ENCODE data around the gene KIAA0513.

Gene KIAA0513, protein sequence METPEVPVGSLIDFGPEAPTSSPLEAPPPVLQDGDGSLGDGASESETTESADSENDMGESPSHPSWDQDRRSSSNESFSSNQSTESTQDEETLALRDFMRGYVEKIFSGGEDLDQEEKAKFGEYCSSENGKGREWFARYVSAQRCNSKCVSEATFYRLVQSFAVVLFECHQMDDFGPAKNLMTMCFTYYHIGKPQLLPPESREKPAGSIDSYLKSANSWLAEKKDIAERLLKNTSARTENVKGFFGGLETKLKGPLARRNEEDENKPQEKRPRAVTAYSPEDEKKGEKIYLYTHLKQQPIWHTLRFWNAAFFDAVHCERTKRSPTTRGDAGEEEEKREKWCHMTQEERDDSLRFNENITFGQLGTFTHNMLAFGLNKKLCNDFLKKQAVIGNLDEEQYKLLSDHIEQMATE

DNA sequence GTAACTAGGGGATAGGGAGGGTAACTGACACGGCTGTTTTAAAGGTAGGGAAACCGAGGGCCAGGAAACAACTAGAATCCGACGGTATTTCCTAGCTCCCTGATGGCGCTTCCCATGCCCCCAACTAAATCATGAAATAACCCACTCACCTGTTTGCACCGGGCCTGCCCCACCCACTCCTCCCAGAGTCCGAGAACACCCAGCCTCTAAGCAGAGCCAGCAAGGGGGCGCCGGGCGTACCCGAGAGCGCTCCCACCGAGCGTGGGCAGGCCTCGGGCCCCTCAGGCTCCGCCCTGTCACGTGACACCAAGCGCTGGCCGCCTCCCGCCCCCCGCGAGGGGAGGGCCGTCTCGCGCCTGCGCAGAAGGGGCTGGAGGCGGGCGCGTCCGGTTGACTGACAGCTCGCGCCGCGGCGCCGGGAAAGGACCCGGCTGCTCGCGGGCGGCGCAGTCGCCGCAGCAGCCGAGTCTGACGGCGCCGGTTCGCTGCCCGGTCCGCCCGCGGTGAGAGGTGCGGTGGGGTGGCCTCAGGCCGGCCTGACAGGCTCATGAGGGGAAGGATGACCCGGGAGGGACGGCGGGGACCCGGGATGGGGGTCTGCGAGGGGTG is at the start of gene KIAA0513:
TSS of gene KIAA0513 (plus strand) at position 447 of the 609 bp plus-strand sequence. CDS start 39,277 bp downstream, outside the sequence.
- DNase-seq (ENCODE audit: low spot score) = peak; percentile 95

DNA sequence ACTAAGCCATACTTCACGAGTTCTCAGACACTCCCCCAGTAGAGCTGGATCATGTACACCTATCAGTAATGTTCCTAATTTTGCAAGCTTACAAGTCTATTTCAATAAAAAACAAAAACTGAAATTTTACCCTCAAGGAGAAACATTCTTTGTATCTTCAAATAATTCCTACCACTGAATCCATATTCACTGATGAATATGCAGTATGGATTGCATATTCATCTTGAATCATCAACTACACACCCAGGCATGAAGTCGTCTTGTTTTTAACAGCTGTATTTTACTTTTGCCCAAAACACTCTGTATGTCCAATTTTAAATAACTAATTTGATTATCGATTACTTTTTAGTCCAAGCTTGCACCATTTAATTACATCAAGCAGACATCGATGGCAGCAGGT is 48.1 kb upstream of the KIAA0513 start:
- no peak for DNase-seq (ENCODE audit: low spot score)

DNA sequence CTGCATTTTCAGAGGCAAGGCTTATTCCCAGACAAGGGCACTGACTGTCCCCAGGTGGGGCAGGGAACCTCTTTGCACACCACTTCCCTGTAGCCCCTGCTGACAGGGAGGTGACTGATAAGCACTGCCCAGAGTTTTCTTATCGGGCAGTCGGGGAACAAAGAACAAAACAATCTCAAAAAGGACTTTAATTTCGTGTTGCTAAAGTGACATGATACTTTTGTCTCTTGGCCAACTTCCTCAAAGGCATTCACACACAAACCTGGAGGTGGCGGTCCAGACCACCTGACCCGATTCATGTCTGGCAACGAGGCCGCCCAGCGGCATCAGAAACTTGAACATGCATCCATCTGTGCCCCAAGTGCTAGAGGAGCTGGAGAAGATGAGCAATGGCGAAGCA is 45.2 kb upstream of the KIAA0513 start:
- no peak for DNase-seq (ENCODE audit: low spot score)

DNA sequence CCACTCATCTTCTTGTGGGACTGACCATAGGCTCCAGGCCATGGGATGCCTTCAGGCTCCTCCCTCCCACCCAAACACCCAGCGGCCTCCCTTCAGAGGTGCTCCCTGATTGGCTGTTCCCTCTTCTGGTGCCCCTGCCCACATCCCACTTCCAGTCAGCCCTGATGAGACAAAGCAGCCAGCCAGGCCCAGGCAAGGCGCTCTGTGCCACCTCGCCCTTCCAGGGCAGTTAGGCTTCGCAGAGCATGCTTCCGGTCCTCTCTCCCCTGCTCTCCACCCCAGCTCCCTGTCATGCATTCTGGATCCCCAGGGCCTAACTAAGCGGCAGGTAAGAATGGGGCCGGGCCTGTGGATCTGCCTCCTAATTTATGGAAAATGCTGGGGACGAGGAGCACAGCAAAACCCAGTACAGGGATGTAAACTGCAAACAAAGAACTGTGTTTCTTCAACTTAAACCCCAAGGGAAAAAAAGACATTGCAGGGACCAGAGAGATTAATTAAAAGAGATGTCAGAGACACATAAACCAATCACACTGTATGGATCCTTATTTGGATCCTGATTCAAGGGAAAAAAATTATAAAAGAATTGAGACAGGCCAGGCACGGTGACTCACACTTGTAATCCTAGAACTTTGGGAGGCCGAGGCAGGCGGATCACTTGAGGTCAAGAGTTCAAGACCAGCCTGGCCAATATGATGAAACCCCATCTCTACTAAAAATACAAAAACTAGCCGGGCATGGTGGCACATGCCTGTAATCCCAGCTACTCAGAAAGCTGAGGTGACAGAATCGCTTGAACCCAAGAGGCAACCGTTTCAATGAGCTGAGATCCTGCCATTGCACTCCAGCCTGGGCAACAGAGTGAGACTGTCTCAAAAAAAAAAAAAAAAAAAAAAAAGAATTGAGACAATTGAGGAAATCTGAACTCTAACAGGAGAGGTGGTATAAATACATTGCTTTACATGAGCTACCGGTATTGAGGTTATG is 42.2 kb upstream of the KIAA0513 start:
- no peak for DNase-seq (ENCODE audit: low spot score)

DNA sequence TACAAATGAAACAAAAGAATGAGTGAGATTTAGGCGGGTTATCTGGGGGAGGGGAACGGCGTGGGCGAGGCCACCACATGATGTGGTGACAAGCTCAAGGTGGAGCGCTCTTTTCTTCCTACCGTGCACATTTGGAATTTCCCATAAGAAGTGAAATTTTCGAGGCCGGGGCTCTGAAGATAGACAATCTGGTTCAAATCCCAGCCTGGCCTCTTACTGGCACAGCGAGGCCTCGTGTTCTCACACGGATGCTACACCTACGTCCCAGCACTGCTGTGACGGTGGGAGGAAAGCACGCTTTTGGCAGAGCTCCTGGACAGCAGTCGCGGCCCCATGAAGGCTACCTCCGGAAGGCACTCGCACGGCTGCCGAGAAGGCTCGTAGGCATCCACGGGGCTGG is 41.5 kb upstream of the KIAA0513 start:
- no peak for DNase-seq (ENCODE audit: low spot score)

DNA sequence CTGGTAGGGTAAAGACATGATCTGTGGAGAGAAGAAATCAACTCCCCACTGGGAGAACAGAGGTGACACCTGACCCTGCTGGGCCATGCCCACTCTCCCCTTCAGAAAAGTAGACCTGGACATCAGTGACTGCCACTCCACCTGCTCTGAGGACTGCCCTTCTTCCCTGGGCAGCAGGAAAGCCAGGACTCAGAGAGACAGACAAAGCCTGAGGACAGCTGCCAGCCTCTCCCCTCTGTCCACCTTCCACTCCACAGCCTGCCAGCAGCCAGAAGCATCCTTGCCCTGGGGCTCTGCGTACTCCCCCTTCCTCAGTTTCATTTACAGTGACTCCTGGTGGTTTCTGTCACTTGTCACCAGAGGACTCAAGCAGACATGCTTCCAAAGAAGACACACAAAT is 40.7 kb upstream of the KIAA0513 start:
- DNase-seq (ENCODE audit: low spot score) = no peak

DNA sequence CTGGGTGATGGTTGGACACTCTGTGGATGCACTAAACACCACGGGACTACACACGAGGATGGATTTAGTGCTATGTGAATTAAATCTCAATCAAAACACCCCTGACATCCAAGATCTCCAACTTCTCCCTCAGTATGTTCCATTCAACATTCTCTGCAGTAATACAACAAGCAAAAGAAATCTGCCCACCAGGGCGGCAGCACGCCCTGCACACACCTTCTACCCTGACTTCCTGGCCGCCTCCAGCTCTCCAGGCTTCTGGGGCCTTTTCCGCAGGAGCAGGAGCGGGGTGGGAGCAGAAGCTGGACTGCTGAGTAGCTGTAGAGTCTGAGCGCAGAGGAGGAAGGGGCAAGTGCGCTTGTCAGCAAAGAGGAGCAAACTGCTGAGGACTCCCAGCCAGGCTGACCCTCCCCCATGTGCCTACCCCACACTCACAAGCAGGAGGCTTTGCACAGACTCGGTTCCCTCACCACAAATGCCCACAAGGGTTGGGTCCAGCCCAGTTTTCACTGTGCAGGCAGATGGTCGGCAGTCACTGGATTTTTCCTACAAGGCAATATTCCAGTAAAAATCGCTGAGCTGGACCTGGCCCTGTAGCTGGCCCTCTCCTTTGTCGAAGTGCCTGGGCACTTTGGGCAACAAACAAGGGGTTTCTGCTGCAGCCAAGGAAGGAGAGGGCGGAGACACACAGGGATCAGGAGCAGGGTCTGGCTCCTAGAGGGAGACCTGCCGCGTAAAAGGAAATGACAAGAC is 39.1 kb upstream of the KIAA0513 start:
- DNase-seq (ENCODE audit: low spot score) = no peak

DNA sequence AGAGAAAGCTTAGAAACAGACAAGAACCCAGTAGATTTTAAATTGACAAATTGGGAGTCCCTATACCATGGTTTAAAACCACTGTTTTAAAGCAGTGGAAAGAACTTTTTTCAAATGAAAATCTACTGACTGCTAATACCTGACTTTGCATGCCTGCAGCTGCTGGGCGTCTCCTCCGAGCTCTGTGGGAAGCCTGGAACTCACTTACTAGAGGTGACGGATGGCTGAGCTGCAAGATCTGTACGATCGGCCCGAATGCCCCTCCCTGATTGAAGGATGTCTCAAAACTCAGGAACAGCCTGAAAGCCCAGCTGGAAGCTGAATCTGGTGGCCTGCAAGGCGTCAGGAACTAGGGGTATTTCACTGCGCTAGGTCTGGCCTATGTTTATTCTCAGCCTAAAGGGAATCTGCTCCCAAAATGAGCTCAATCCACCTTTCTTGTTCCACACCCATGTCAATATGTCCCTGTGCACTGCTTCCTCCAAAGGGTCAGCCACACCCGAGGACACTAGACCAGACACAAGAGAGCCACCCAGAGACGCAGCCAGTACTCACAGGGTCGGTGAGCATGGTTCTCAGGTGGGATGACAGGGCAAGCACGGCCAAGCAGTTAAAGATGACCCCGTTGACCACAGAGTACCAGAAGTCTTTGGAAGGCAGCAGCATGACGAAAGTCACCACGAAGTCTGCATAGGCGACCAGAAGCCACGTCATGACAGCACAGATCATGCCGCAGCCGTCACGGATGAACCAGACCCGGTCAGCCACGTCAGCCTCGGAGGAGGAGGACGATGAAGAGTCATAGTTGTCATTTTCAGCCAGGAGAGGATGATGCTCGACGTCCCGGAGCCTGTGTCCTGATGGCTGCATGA is 37.6 kb upstream of the KIAA0513 start:
- no peak for DNase-seq (ENCODE audit: low spot score)

DNA sequence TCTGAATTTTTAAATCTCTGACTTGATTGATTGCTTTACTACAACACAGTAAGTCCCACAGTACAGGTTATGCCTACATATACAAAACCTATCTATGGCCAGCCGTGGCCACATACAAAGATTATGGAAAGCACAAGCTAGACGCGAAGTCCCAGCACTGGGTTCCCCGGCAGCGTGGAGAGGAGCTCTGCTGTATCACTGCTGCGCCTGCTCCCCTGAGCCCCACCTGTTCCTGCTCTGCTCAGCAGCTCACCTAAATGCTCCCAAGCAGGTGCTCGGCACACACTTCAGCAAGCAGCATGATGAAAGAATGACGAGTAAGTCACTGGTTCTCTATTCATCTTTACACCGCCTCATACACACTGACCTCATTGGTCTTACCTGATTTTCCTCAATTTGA is 36.8 kb upstream of the KIAA0513 start:
- no peak for DNase-seq (ENCODE audit: low spot score)

DNA sequence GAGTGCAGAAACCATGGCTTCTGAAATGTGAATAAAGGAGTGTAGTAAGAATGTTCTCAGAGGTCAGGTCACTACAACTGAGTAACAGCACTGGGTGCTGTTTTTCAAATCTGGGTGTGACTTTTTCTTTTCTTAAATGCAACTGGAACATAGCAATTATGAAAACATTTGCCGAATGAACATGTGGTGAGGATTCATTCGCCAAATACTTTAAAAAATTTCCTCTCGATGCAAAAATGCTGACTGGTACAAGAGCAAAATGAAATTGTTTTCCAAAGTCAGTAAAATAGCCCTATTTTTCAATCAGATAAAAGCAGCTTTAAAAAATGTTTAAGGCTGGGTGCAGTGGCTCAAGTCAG is 34.9 kb upstream of the KIAA0513 start:
- no peak for DNase-seq (ENCODE audit: low spot score)

DNA sequence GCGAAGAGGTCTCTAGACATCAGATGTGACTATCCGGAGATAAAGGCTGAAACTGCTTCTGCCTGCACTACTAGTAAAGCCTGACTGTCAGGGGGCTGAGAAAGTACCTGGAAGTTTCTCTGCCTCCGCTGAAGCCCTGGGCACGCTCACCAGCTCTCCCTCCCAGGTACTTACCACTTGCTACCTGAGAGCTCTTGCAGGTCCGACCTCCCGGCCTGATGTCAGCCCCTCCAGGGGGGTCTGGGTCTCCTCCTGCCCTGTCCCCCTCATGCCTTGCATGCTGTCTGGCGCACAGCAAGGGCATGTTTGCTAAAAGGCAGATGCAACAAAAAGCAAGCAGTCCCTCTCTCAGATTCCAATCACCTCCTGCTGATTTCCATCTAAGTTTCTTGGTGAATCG is 33.7 kb upstream of the KIAA0513 start:
- DNase-seq (ENCODE audit: low spot score) = no peak

DNA sequence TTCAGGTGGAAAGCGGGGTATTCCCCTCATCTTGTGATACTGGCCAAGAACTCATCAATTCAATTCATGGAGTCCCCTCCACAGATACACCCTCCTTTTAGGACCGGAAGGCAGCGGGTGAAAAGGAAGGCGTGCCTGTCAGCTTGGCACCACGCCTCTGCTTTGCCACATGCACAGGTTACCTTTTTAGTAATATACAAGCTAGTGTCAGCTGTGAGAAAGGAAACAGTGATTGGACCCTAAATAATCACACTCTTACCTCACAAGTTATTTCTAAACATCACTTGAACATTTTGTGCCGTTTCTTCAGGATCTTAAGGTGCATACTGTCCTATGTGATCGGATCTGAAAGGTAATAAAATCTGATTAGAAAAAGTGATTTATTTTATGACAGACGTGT is 31.9 kb upstream of the KIAA0513 start:
- no peak for DNase-seq (ENCODE audit: low spot score)

DNA sequence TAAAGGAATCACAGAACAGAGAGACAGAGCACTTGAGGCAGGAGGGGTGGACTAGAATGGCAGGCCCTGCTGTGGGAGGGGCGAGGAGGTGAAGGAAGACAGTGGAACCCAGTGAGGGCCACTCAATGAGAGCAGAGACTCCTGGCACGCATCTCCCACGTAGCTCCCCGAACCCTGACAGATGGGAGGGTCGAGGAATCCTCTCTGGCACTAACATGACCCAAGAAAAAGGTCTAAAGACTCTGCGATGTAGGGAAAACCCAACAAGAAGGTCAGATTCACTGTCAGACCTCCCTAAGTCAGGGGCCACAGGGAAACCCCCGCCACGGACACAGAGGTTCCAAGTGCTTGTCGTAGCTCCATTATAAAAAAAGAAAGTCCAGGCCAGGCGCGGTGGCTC is 31.2 kb upstream of the KIAA0513 start:
- no peak for DNase-seq (ENCODE audit: low spot score)

DNA sequence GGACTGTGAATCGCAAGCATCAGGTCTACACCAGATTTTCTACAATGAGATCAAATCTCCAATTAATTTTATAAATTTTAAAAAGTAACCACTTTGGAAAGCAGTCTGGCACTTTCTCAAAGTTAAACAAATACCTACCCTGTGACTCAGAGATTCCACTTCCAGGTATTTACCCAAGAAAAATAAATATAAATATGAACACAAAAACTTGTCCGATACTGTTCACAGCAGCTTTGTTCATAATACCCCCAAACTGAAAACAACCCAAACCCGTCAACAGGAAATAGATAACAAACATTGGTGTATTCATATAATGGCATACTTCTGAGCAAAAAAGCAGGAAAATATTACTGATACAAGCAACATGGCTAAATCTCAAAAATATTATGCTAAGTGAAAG is 28.4 kb upstream of the KIAA0513 start:
- DNase-seq (ENCODE audit: low spot score) = no peak

DNA sequence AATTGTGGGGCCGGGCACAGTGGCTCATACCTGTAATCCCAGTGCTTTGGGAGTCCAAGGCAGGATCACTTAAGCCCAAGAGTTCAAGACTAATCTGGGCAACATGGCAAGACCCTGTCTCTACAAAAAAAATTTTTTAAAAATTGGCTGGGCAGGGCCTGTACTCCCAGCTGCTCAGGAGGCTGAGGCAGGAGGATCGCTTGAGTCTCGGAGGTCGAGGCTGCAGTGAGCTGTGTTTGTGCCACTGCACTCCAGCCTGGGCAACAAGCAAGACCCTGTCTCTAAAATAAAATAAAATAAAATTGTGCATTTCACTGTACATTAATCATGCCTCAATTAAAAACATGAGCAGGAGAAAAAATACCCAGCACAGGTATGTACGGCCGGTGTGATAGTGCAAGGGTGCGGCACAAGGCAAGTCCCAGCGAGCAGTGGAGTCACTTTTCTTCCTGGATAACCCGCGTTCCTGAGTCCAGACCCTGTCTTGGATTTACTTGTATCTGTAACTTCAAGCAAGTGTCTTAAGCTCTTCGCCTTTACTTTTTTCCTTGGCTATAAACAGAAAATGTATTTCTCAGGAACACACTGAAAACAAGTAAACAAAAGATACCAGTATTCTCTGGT is 27.6 kb upstream of the KIAA0513 start:
- DNase-seq (ENCODE audit: low spot score) = no peak

DNA sequence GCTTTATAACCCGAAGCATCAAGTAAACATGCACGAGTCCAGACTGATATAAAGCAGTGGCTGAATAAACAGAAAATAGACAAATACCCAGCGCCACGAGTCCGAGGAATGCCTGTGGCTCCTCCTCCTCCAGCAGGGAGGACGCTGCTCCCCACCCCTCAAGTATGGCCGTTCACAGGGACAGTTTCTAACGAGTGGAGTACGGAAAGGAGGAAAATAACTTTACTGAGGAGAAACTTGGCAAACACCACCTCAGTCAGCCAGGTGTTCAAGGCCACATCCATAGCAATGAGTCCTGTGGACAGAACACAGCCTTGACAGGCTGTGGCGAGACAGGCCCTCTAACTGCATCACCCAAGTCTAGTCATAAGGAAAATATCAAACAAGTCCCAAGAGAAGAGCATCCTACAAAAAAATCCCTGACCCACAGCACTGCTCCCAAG is 25.5 kb upstream of the KIAA0513 start:
- DNase-seq (ENCODE audit: low spot score) = no peak

DNA sequence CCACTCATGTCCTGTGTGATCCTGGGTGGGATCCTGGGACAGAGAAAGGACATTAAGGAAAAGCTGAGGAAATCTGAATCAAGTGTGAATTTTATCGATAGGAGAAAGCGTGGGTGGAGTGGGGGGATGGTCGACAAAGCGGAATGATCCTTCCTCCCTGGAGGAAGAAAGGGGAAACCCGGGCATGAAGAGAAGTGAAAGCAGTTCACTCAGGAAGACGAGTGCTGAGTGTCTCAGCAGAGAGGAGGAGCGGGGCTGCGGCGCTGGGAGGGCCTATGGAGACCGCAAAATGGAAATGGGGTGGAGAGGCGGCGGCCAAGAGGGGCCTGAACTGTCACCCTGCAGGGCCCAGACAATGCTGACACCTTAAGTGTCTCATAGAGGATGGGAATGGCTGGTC is 25.0 kb upstream of the KIAA0513 start:
- DNase-seq (ENCODE audit: low spot score) = no peak

DNA sequence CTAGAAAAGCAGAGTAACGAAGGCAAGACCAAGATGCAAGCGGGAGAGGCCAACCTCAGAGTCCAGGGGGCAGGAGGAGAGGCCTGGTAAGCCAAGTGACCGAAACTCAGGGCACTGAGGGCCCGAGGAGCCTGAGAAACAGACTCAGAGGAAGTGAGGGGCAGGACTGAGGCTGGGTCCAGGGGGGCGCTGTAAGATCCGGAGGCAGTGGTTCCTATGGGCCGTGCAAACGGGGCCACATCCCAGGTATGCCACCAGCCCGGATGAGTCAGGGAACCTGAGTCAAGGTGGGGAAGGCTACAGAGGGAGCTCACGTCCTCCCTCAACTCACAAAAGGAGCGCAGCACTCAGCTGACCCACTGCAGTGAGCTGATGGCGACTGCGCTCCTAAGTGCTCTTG is 24.5 kb upstream of the KIAA0513 start:
- no peak for DNase-seq (ENCODE audit: low spot score)

DNA sequence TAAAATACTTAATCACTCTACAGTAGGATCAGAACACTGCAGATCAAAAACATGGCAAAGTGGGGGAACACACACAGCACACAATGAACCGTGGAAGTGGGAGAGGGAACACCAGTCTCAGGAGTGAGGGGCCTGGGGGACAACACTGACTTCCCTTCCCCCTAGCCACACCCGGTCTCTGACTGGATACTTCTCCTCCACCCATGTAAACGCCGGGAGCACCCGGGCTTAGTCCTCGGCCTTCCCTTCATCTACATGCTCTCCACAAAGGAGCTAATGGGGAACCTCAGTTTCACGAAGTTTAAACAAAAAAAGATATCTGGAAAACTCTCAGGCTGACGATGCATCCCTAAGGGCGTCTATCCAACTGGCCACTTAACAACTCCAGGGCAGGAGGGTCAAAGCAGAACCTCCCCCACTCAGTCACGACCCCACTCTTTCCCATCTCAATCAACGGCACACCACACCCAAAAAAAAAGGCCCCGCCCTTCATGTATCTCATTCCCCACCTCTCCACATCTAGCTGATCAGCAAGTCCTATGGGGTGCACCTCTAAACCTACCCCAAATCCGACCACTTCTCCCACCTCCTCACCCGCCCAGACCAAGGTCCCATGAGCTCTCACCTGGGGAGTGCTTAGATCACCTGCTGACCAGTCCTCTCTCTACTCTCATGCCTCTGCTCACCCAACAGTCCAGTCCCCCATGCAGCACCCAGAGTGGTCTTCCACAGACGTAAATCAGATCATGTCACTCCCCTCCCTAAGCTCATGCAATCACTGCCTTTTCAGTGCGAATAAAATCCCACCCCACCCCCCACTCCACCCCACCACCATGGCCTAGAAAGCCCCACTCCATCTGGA is 23.6 kb upstream of the KIAA0513 start:
- DNase-seq (ENCODE audit: low spot score) = no peak

All from left forelimb (tissue), 1 donor.